Measurements from ENCODE around the gene HS3ST5. TPM values are rescaled to one million over a fixed set of nuclear protein-coding genes. Genes with fewer than 3 reads are reported as not detected.
"Not testable (repeated sequence)": the region's sequence is repeated elsewhere in the genome, so short reads cannot be mapped to it uniquely, and the experiment has no call there.

The HS3ST5 gene
- total RNA-seq, 1 donor from 2014 or later, result not detected

DNA sequence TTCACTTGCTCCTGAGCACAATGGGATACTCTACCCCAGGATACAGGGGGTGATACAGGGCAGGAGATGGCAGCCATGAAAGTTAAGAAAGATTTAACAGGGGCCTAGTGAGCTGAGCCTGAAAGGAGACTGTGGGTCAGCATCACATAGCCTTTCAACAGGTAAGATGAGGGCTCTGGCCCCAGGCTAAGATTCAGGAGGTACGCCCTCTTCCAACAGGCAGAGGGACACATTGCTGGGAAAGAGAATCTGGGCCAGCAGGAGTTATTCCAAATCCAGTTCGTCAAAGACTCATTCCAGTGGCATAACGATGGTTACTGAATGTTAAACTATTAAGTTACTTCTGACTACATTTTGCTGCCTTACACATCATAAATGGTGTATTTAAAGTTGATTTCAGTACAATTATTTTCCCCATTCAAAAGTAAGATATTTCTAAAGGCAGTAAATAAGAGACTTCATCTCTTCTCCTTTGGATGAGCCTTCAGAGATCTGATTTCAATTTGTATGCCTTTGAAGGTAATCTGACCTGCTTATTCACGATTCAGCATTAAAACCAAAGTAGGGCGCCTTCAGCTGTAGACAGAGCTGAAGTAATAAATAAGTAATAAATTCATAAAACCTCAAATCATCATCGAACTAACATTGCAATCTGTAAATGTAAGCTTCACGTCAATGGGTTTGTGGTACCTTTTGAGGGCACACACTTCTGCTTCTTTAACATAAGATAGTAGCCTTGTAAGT lies 62.4 kb downstream of the HS3ST5 start:
- intact Hi-C loops (cut with micrococcal nuclease), result no loop called here

DNA sequence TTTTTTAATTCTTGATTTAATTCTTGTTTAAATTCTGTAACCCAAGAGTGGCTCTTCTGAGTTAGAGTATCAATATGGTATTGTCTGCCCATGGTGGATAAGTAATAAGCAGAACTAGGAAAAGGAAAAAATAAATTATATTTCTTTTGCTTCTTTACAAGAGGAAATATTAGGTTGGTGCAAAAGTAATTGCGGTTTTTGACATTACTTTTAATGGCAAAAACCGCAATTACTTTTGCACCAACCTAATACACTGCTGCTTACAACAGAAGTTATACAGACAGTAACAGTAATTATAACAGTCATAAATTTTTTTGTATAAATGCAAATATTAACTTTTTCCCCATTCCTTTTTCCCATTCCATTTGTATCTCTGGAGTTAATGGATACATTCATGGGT lies 65.6 kb downstream of the HS3ST5 start:
- intact Hi-C loops (cut with micrococcal nuclease), result no loop called here

DNA sequence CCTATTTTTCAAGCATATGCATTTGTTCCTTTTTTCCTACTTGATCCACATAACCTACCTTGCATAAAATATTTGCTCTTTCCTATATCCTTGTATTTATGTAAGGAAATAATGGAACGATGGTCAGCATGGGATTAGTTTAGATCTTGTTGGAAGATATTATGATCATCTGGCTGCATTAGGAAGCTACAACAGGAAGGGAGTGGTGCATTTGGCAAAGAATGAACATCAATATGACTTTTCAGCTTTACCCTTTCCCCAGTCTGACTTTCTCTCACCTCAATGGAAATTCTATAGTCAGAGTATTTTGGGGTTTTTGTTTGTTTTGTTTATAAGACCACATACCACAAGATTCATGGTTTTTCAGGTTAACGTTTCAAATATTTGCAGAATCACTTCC lies 66.0 kb downstream of the HS3ST5 start:
- intact Hi-C loops (cut with micrococcal nuclease), result no loop called here

- intact Hi-C loops (cut with micrococcal nuclease), result no loop called here
Measured at GRCh38 chr6:114274836-114275235, 68.0 kb downstream of the HS3ST5 start.

GRCh38 chr6:114272582-114272981 lies 70.2 kb downstream of the HS3ST5 start:
- intact Hi-C loops (cut with micrococcal nuclease), result no loop called here

- intact Hi-C loops (cut with micrococcal nuclease), result no loop called here
Measured at GRCh38 chr6:114271405-114271804, 71.4 kb downstream of the HS3ST5 start.

GRCh38 chr6:114267897-114268296 lies 74.9 kb downstream of the HS3ST5 start:
- intact Hi-C loops (cut with micrococcal nuclease), result no loop called here

DNA sequence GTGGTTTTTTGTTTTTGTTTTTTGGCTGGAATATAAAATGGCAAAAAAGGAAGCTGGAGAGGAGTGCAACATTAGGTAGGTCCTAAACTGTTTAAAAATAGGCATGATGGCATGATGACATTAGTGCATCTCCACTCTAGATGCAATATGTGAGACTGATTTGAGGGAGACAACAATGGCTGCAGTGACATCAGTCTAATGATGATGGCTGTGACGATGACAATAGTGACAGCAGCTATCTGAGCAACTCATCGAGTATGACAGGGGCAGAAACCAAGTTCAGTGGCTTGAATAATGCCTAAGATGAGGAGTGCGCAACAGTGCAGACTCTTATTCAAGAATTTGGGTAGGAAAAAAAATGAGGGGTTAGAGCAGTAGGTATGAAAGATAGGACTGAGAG lies 82.0 kb downstream of the HS3ST5 start:
- intact Hi-C loops (cut with micrococcal nuclease), result no loop called here

GRCh38 chr6:114258376-114258775 lies 84.4 kb downstream of the HS3ST5 start:
- intact Hi-C loops (cut with micrococcal nuclease), result no loop called here

DNA sequence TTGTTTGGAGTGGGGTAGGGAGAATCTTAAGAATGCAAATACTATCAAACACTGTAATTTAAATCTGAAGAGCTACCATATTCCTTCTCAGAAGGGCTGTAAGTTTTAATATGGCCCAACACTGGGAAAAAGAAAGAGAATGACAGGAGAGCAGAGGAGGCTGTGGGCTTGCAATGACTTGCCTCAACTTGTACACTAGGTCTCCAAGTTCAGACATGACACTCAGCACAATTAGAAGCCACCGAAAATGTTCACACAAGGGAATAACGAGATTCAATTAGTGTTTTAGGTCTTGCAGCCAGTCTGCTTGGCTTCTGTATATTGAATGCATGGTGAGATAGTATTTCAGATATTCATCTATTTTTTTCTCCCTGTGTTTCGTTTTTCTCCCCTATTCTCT lies 89.4 kb downstream of the HS3ST5 start:
- intact Hi-C loops (cut with micrococcal nuclease), result no loop called here

- intact Hi-C loops (cut with micrococcal nuclease), result no loop called here
Measured at GRCh38 chr6:114249522-114249921, 93.3 kb downstream of the HS3ST5 start.

DNA sequence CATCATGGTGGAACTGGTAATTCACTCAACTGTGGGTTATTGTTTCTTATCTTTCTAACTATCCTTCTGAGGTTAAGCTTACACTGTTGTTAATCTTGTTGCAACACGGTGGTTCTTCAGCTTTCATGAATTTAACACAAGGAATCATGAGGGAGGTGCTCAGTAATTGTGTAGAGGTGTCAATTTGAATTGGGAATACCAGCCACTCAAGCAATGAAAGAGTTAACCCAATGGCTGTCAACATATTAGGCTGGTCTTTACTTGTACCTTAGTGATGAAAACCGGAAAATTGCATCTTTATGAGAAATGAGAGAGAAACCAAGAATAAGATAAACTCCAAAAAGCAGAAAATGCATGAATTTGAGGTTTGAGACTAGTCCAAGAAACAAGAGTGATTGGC lies 95.7 kb downstream of the HS3ST5 start:
- intact Hi-C loops (cut with micrococcal nuclease), result no loop called here

GRCh38 chr6:114240796-114241195 lies 102.0 kb downstream of the HS3ST5 start:
- intact Hi-C loops (cut with micrococcal nuclease), result no loop called here

DNA sequence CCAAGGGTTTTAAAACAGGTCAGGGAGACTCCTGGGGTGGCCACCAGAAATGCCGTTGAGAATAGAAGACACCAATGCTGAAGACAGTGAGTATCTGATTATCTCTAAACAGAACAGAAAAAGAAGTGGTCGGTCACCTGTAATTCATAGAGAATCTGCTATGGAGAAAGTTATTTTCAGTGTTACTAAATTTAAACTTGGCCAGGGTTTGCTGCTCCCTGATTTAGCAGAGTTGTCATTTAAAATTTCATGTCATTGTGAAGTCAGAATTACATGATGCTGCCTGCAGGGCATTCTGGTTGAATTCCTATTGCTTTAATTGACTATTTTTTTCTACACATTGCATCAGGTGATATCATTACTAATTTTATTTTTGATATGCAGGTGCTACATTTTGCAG lies 114.1 kb downstream of the HS3ST5 start:
- intact Hi-C loops (cut with micrococcal nuclease), result no loop called here

DNA sequence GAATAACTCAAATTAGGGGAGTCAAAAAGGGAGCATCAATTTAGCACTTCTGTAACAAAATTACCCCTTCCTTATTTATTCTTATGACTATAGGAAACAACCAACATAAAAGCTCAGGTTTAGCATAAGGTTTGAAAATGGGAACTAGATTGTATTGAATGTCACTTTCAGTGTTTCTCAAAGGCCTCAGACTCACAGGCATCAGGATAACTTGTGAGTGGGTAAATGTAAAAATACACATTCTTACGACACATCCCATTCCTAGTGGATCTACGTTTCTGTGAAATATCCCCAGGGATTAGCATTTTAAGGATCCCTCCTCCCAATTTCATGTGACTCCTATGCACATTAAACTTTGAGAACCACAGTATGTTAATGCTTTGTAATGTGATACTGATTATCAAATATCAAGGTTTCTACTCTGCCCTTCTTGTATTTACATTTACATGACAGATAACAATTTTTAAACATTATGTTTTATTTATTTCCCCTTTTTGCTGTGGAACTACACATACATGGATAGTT lies 114.8 kb downstream of the HS3ST5 start:
- intact Hi-C loops (cut with micrococcal nuclease), result no loop called here

- intact Hi-C loops (cut with micrococcal nuclease), result no loop called here
Measured at GRCh38 chr6:114220241-114220640, 122.6 kb downstream of the HS3ST5 start.

GRCh38 chr6:114218437-114219340 lies 124.1 kb downstream of the HS3ST5 start:
- intact Hi-C loops (cut with micrococcal nuclease), result no loop called here

DNA sequence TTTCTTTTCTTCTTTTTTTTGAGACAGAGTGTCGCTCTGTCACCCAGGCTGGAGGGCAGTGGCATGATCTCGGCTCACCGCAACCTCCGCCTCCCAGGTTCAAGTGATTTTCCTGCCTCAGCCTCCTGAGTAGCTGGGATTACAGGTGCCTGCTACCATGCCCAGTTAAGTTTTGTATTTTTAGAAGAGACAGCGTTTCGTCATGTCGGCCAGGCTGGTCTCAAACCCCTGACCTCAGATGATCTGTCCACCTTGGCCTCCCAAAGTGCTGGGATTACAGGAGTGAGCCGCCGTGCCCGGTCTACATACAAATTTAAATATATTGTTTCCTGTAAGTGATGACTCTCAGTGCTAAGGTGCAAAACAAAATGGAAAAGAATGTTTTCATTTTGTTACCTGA lies 124.8 kb downstream of the HS3ST5 start:
- intact Hi-C loops (cut with micrococcal nuclease), result not testable (repeated sequence)

GRCh38 chr6:114216789-114217467 lies 125.9 kb downstream of the HS3ST5 start:
- intact Hi-C loops (cut with micrococcal nuclease), result no loop called here

- intact Hi-C loops (cut with micrococcal nuclease), result no loop called here
Measured at GRCh38 chr6:114210467-114210866, 132.4 kb downstream of the HS3ST5 start.

DNA sequence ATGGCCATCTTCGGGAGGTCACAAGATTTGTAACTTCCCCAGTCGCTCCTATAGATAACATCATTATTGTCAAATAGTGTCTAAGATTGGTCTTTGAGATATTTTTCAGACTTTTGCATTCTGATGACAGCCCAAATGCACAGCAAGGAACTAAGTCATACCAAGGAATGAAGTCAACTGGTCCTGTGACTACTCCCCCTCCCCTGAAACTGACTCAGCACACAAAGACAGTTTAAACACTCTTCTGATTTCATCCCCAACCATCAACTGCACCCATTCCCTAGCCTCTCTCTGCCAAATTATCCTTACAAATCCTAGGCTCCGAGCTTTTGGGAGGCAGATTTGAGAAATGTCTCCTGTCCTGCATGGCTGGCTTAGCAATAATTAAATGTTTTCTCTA lies 139.4 kb downstream of the HS3ST5 start:
- intact Hi-C loops (cut with micrococcal nuclease), result no loop called here

GRCh38 chr6:114202389-114202788 lies 140.4 kb downstream of the HS3ST5 start:
- intact Hi-C loops (cut with micrococcal nuclease), result no loop called here

Data from T-helper 2 cell treated with Interferon-gamma antibody and Interleukin-4, amounts not matched to agents 100 ng/mL and 5 ng/mL, for 36 hours (primary cell).